NCI-H1417 (cell line): ENCODE data around the gene MAGEB4.

Source experiments
- DNase-seq, 3 experiments: peaks; one replicate each; lab custom pipeline; 2025; lab: John Stamatoyannopoulos, UW

MAGEB4 gene

GRCh38 chrX:30283456-30284200 is 41.8 kb downstream of the MAGEB4 start:
- peak in 1 of 3 experiments; percentile 37 for DNase-seq
